ENCODE measurements around the gene FDPS. TPM values are rescaled to one million over a fixed set of nuclear protein-coding genes. Genes with fewer than 3 reads are reported as not detected.

The FDPS gene
- total RNA-seq, 4 donors from 2014 or later = 89.0 to 103 (median 98.9) TPM

- DNase-seq = peak; percentile 73 to 81
- 0 to 1% methylated on average over 3 to 18 of the region's 29 CpGs for WGBS, 2 donors
- H3K4me1 ChIP-seq = peaks cover 10 to 16% of the 10 kb centered on the region in 2 donors
- H3K4me3 ChIP-seq (replicated peaks in 1 of 3) = peak overlapping the region; percentile 48 to 66 (median 51)
- TF ChIP-seq CTCF (IDR thresholded peaks at IDR 0.05) (peak in 5 of 6 experiments; percentile 20 to 47 (median 41)), POLR2A (IDR thresholded peaks at IDR 0.05) (no peak)
- H3K36me3 ChIP-seq = no peaks in the 10 kb centered on the region
- no peaks in the 10 kb centered on the region for H3K9me3 ChIP-seq
- no peaks in the 10 kb centered on the region for H3K27me3 ChIP-seq
- intact Hi-C loops (cut with DNase I) = loop anchor here (5.0 kb wide), 1 partner anchor 44 kb away; the partner anchor contains the start of gene RUSC1
- H3K27ac ChIP-seq = peak overlapping the region in 1 of 3 donors; percentile 53
Observed at GRCh38 chr1:155277902-155278688, 30.6 kb upstream of the FDPS start.

GRCh38 chr1:155278689-155279160 is 29.9 kb upstream of the FDPS start:
- no peaks in the 10 kb centered on the region for H3K27me3 ChIP-seq
- TF ChIP-seq POLR2A (IDR thresholded peaks at IDR 0.05) (no peak), CTCF (IDR thresholded peaks at IDR 0.05) (peak in 1 of 6 experiments; percentile 4)
- DNase-seq = no peak
- no peak overlapping the region for H3K27ac ChIP-seq
- H3K36me3 ChIP-seq = no peaks in the 10 kb centered on the region
- no peak overlapping the region for H3K4me3 ChIP-seq (replicated peaks in 1 of 3)
- H3K4me1 ChIP-seq = peaks cover 10 to 15% of the 10 kb centered on the region in 2 donors
- intact Hi-C loops (cut with DNase I) = loop anchor here (5.0 kb wide), 1 partner anchor 44 kb away; the partner anchor contains the start of gene RUSC1
- H3K9me3 ChIP-seq = no peaks in the 10 kb centered on the region
- 58 to 63% methylated on average over 10 of the region's 10 CpGs for WGBS, 2 donors

GRCh38 chr1:155279268-155279667 is 29.4 kb upstream of the FDPS start:
- Histone ChIP-seq H3K27ac (no peak overlapping the region), H3K4me3 (replicated peaks in 1 of 3) (no peak overlapping the region), H3K9me3 (no peaks in the 10 kb centered on the region), H3K36me3 (no peaks in the 10 kb centered on the region), H3K4me1 (peaks cover 10 to 12% of the 10 kb centered on the region in 2 donors), H3K27me3 (no peaks in the 10 kb centered on the region)
- WGBS, 2 donors = 83 to 89% methylated on average over 2 of the region's 2 CpGs
- DNase-seq = no peak
- intact Hi-C loops (cut with DNase I) = loop anchor here (5.0 kb wide), 1 partner anchor 43 kb away; the partner anchor contains the start of gene RUSC1
- TF ChIP-seq POLR2A (IDR thresholded peaks at IDR 0.05) (no peak), CTCF (IDR thresholded peaks at IDR 0.05) (no peak)

- Histone ChIP-seq H3K27ac (no peak overlapping the region), H3K4me1 (peaks cover 8% of the 10 kb centered on the region in 2 donors), H3K4me3 (replicated peaks in 1 of 3) (no peak overlapping the region), H3K9me3 (no peaks in the 10 kb centered on the region), H3K27me3 (no peaks in the 10 kb centered on the region), H3K36me3 (no peaks in the 10 kb centered on the region)
- no peak for DNase-seq
- intact Hi-C loops (cut with DNase I) = no loop called here
- WGBS, 2 donors = 94 to 96% methylated on average over 28 to 29 of the region's 29 CpGs
- TF ChIP-seq POLR2A (IDR thresholded peaks at IDR 0.05) (no peak), CTCF (IDR thresholded peaks at IDR 0.05) (no peak)
Observed at GRCh38 chr1:155282488-155283091, 26.1 kb upstream of the FDPS start.
